Neural cell (in vitro differentiated cells): ENCODE results near the gene RNF215. TPM values are rescaled to one million over a fixed set of nuclear protein-coding genes. Genes with fewer than 3 reads are reported as not detected.

Experiments
- H2AFZ ChIP-seq: fragments of 200-600, 300-800 bp; sonication (generic), shearing (Covaris generic); 2 replicates; pipeline ENCODE4 v1.6.0; 2014; ENCODE audit warnings: low read depth, mild to moderate bottlenecking, antibody characterized with exemption, low read length, moderate library complexity
- H3F3A ChIP-seq: fragments of 200-600 bp; shearing (Covaris generic); 2 replicates; pipeline ENCODE4 v1.6.1; 2016; ENCODE audit warnings: mild to moderate bottlenecking, moderate library complexity, mixed read lengths, antibody characterized with exemption, low read length; ENCODE audit not compliant: insufficient read depth, poor library complexity, severe bottlenecking
- H3K27ac ChIP-seq: fragments of 200-600, 300-800 bp; sonication (generic), shearing (Covaris generic); 2 replicates; pipeline ENCODE4 v1.5.1; 2014; ENCODE audit warnings: mild to moderate bottlenecking, low read length, moderate library complexity
- H3K27me3 ChIP-seq: fragments of 300-800, 200-600 bp; sonication (generic), shearing (Covaris generic); 2 replicates; pipeline ENCODE4 v1.6.0; 2014; ENCODE audit warnings: mild to moderate bottlenecking, low read depth, low read length, moderate library complexity; ENCODE audit not compliant: insufficient read depth
- H3K36me3 ChIP-seq: fragments of 300-800, 200-600 bp; sonication (generic), shearing (Covaris generic); 2 replicates; pipeline ENCODE4 v1.5.1; 2014; ENCODE audit warnings: mild to moderate bottlenecking, antibody characterized with exemption, low read length, moderate library complexity; ENCODE audit not compliant: insufficient read depth
- H3K4me2 ChIP-seq: fragments of 300-800, 200-600 bp; sonication (generic), shearing (Covaris generic); 2 replicates; pipeline ENCODE4 v1.6.0; 2014; ENCODE audit warnings: mild to moderate bottlenecking, low read length
- H3K4me3 ChIP-seq: fragments of 300-800, 200-600 bp; sonication (generic), shearing (Covaris generic); 2 replicates; pipeline ENCODE4 v1.5.1; 2014; ENCODE audit warnings: mild to moderate bottlenecking, low read length, moderate library complexity
- H3K79me2 ChIP-seq: fragments of 200-600 bp; shearing (Covaris generic); replicated peaks from 2 replicates; pipeline ENCODE4 v1.6.0; 2014; ENCODE audit warnings: mild to moderate bottlenecking, low read length, moderate library complexity; ENCODE audit not compliant: insufficient read depth
- H3K9ac ChIP-seq: fragments of 300-800, 200-600 bp; sonication (generic), shearing (Covaris generic); 2 replicates; pipeline ENCODE4 v1.6.1; 2016; ENCODE audit warnings: mild to moderate bottlenecking, low read length, mixed read lengths
- H3K9me2 ChIP-seq: fragments of 200-600 bp; shearing (Covaris generic); 2 replicates; pipeline ENCODE4 v1.6.1; 2016; ENCODE audit warnings: mild to moderate bottlenecking, low read length, mixed read lengths; ENCODE audit not compliant: insufficient read depth
- H3K9me3 ChIP-seq: fragments of 200-600, 300-800 bp; sonication (generic), shearing (Covaris generic); 2 replicates; pipeline ENCODE4 v1.6.1; 2016; ENCODE audit warnings: mild to moderate bottlenecking, mixed run types, low read length, moderate library complexity, mixed read lengths
- H4K20me1 ChIP-seq: fragments of 200-600 bp; shearing (Covaris generic); 2 replicates; pipeline ENCODE4 v1.6.1; 2016; ENCODE audit warnings: mild to moderate bottlenecking, mixed run types; ENCODE audit not compliant: insufficient read depth
- CTCF ChIP-seq: fragments of 450-650 bp; IDR thresholded peaks from 2 replicates; pipeline ENCODE4 v1.5.1; 2014; ENCODE audit warnings: antibody characterized with exemption, mild to moderate bottlenecking, moderate library complexity; ENCODE audit not compliant: poor library complexity, severe bottlenecking
- EP300 ChIP-seq: fragments of 450-650 bp; conservative IDR thresholded peaks from 2 replicates; pipeline ENCODE4 v1.6.1; 2014; ENCODE audit warnings: antibody characterized with exemption, mild to moderate bottlenecking, moderate library complexity; ENCODE audit not compliant: poor library complexity, severe bottlenecking
- EZH2 ChIP-seq: fragments of 200-600, 300-800 bp; shearing (Covaris generic), sonication (generic); IDR thresholded peaks from 2 replicates; pipeline ENCODE4 v1.6.1; 2014; ENCODE audit warnings: antibody characterized with exemption, low read length, borderline replicate concordance, mild to moderate bottlenecking; ENCODE audit not compliant: insufficient read depth, poor library complexity, severe bottlenecking
- MXI1 ChIP-seq: fragments of 450-650 bp; conservative IDR thresholded peaks from 2 replicates; pipeline ENCODE4 v1.6.1; 2014; ENCODE audit warnings: antibody characterized with exemption, mild to moderate bottlenecking; ENCODE audit not compliant: poor library complexity, severe bottlenecking
- POLR2AphosphoS5 ChIP-seq: IDR thresholded peaks from 2 replicates; pipeline ENCODE4 v1.6.1; 2012
- RAD21 ChIP-seq: fragments of 450-650 bp; conservative IDR thresholded peaks from 2 replicates; pipeline ENCODE4 v1.6.1; 2014; ENCODE audit warnings: antibody characterized with exemption, mild to moderate bottlenecking, moderate library complexity
- REST ChIP-seq: IDR thresholded peaks from 2 replicates; pipeline ENCODE4 v1.6.1; 2012; ENCODE audit warnings: borderline replicate concordance
- SMC3 ChIP-seq: fragments of 450-650 bp; conservative IDR thresholded peaks from 2 replicates; pipeline ENCODE4 v1.6.1; 2014; ENCODE audit warnings: antibody characterized with exemption, mild to moderate bottlenecking, moderate library complexity; ENCODE audit not compliant: poor library complexity
- TAF1 ChIP-seq: IDR thresholded peaks from 2 replicates; pipeline ENCODE4 v1.6.1; 2012; ENCODE audit warnings: low read depth
- polyA plus RNA-seq: library from polyadenylated mRNA; depleted of rRNA; stranded (reverse); fragments of >200 nt; gene quantifications from 2 replicates; pipeline ENCODE4 v1.2.3, GENCODE V29; 2014

Gene RNF215
- polyA plus RNA-seq, 1 donor from 2014 or later = 28.3 TPM

- no peaks in the 10 kb centered on the region for H3K9me2 ChIP-seq
- peak overlapping the region; percentile 15 for H3K4me2 ChIP-seq
- no peaks in the 10 kb centered on the region for H3K27me3 ChIP-seq
- H3F3A ChIP-seq = no peaks in the 10 kb centered on the region
- H3K79me2 ChIP-seq = no peaks in the 10 kb centered on the region
- no peak overlapping the region for H2AFZ ChIP-seq
- peak overlapping the region; percentile 83 for H3K4me3 ChIP-seq
- H4K20me1 ChIP-seq = no peaks in the 10 kb centered on the region
- no peaks in the 10 kb centered on the region for H3K9me3 ChIP-seq
- peak overlapping the region; percentile 89 for H3K9ac ChIP-seq
- peak; percentile 18 for TF ChIP-seq RAD21
- TF ChIP-seq EZH2 = no peak
- peak; percentile 68 for TF ChIP-seq MXI1
- TF ChIP-seq TAF1 = no peak
- TF ChIP-seq EP300 = peak; percentile 74
- TF ChIP-seq REST = peak; percentile 8
- no peak for TF ChIP-seq CTCF
- peak; percentile 46 for TF ChIP-seq SMC3
- TF ChIP-seq POLR2AphosphoS5 = peak; percentile 34
- H3K27ac ChIP-seq = peak overlapping the region; percentile 93
- no peaks in the 10 kb centered on the region for H3K36me3 ChIP-seq
Measured at GRCh38 chr22:30423959-30424533, 36.8 kb upstream of the RNF215 start.

- no peaks in the 10 kb centered on the region for H3K9me2 ChIP-seq
- no peaks in the 10 kb centered on the region for H3K36me3 ChIP-seq
- no peaks in the 10 kb centered on the region for H3K79me2 ChIP-seq
- H3K27ac ChIP-seq = peak overlapping the region; percentile 93
- no peaks in the 10 kb centered on the region for H3F3A ChIP-seq
- H3K4me2 ChIP-seq = peak overlapping the region; percentile 85
- peak overlapping the region; percentile 89 for H3K9ac ChIP-seq
- peak overlapping the region; percentile 18 for H2AFZ ChIP-seq
- TF ChIP-seq SMC3 (peak; percentile 52), REST (peak; percentile 91), POLR2AphosphoS5 (peak; percentile 93), TAF1 (peak; percentile 92), EZH2 (no peak), RAD21 (peak; percentile 46), EP300 (no peak), CTCF (peak; percentile 52), MXI1 (no peak)
- no peaks in the 10 kb centered on the region for H3K9me3 ChIP-seq
- no peaks in the 10 kb centered on the region for H3K27me3 ChIP-seq
- peak overlapping the region; percentile 83 for H3K4me3 ChIP-seq
- no peaks in the 10 kb centered on the region for H4K20me1 ChIP-seq
Measured at GRCh38 chr22:30423301-30423958, 36.2 kb upstream of the RNF215 start.
